Hepatocyte (in vitro differentiated cells): ENCODE data around the gene CCDC127. TPM values are rescaled to one million over a fixed set of nuclear protein-coding genes. Genes with fewer than 3 reads are reported as not detected.

Experiments used
- DNase-seq: peaks from one replicate; pipeline ENCODE4 v3.0.0-alpha.2; 2016; ENCODE audit warnings: low spot score
- H2AFZ ChIP-seq: fragments of 200-600 bp; sonication (generic); 2 replicates; pipeline ENCODE4 v1.6.0; 2016; ENCODE audit warnings: antibody characterized with exemption, mild to moderate bottlenecking
- H3K27ac ChIP-seq: fragments of 200-600 bp; sonication (generic); 2 replicates; pipeline ENCODE4 v1.5.1; 2016; ENCODE audit warnings: mild to moderate bottlenecking
- H3K27me3 ChIP-seq: fragments of 200-600 bp; sonication (generic); 2 replicates; pipeline ENCODE4 v1.6.1; 2016
- H3K36me3 ChIP-seq: fragments of 200-600 bp; sonication (generic); replicated peaks from 2 replicates; pipeline ENCODE4 v1.5.1; 2016; ENCODE audit warnings: low read depth; ENCODE audit not compliant: insufficient read depth
- H3K4me1 ChIP-seq: fragments of 200-600 bp; sonication (generic); 2 replicates; pipeline ENCODE4 v1.5.1; 2016; ENCODE audit warnings: mild to moderate bottlenecking, moderate library complexity; ENCODE audit not compliant: insufficient read depth
- H3K4me2 ChIP-seq: fragments of 200-600 bp; sonication (generic); 2 replicates; pipeline ENCODE4 v1.6.0; 2016
- H3K4me3 ChIP-seq: fragments of 200-600 bp; sonication (generic); 2 replicates; pipeline ENCODE4 v1.5.1; 2016; ENCODE audit warnings: mild to moderate bottlenecking
- H3K79me2 ChIP-seq: fragments of 200-600 bp; sonication (generic); 2 replicates; pipeline ENCODE4 v1.6.0; 2017; ENCODE audit warnings: mild to moderate bottlenecking
- H3K9me2 ChIP-seq: fragments of 200-600 bp; sonication (generic); replicated peaks from 2 replicates; pipeline ENCODE4 v1.6.0; 2017; ENCODE audit warnings: mild to moderate bottlenecking; ENCODE audit not compliant: insufficient read depth
- H3K9me3 ChIP-seq: fragments of 200-600 bp; sonication (generic); 2 replicates; pipeline ENCODE4 v1.5.1; 2016; ENCODE audit warnings: low read depth, mild to moderate bottlenecking
- H4K20me1 ChIP-seq: fragments of 200-600 bp; sonication (generic); 2 replicates; pipeline ENCODE4 v1.6.0; 2016; ENCODE audit warnings: mild to moderate bottlenecking; ENCODE audit not compliant: insufficient read depth, poor library complexity, severe bottlenecking
- CTCF ChIP-seq: fragments of 200-600 bp; sonication (generic); IDR thresholded peaks from 2 replicates; pipeline ENCODE4 v1.5.1; 2016; ENCODE audit warnings: antibody characterized with exemption, mild to moderate bottlenecking; ENCODE audit not compliant: poor library complexity
- EZH2 ChIP-seq: fragments of 200-600 bp; sonication (generic); IDR thresholded peaks from 2 replicates; pipeline ENCODE4 v1.6.1; 2016; ENCODE audit warnings: antibody characterized with exemption, mild to moderate bottlenecking, borderline replicate concordance
- EZH2phosphoT487 ChIP-seq: fragments of 200-600 bp; sonication (generic); IDR thresholded peaks from one replicate; pipeline ENCODE4 v1.6.1; 2018; ENCODE audit warnings: antibody characterized with exemption, mild to moderate bottlenecking, low read depth, moderate library complexity; ENCODE audit not compliant: unreplicated experiment, severe bottlenecking
- WGBS: methylation state at CpG from one replicate; pipeline ENCODE4 v1.1.6; 2016; ENCODE audit warnings: low lambda C conversion rate; ENCODE audit errors: missing lambda C conversion rate; 5-methylcytosine and 5-hydroxymethylcytosine counted together
- polyA plus RNA-seq: library from polyadenylated mRNA; unstranded; fragments of >200 nt; fragmentation: Nextera tagmentation; extraction: Ambion mirVana; gene quantifications from 2 replicates; pipeline ENCODE4 v1.2.1, GENCODE V29; 2016
- total RNA-seq: library from RNA; depleted of rRNA; stranded (reverse); fragments of >200 nt; gene quantifications from 2 replicates; pipeline ENCODE4 v1.2.3, GENCODE V29; 2014

The CCDC127 gene
- total and polyA plus RNA-seq, 2 experiments from 2014 or later, result 4.8 to 13.7 TPM

GRCh38 chr5:158807-159447, 59.0 kb downstream of the CCDC127 start:
- H2AFZ ChIP-seq, result no peak overlapping the region
- H3K4me1 ChIP-seq, result no peaks in the 10 kb centered on the region
- no peak overlapping the region for H3K4me3 ChIP-seq
- DNase-seq, result no peak
- TF ChIP-seq EZH2phosphoT487, result no peak
- TF ChIP-seq CTCF, result no peak
- TF ChIP-seq EZH2, result no peak
- H3K79me2 ChIP-seq, result no peaks in the 10 kb centered on the region
- H4K20me1 ChIP-seq, result no peaks in the 10 kb centered on the region
- no peaks in the 10 kb centered on the region for H3K36me3 ChIP-seq
- H3K4me2 ChIP-seq, result no peak overlapping the region
- no peaks in the 10 kb centered on the region for H3K9me3 ChIP-seq
- H3K9me2 ChIP-seq, result no peaks in the 10 kb centered on the region
- WGBS, result 90% methylated on average over 17 of the region's 17 CpGs
- H3K27me3 ChIP-seq, result no peaks in the 10 kb centered on the region
- no peak overlapping the region for H3K27ac ChIP-seq

GRCh38 chr5:157801-158200, 60.2 kb downstream of the CCDC127 start:
- no peaks in the 10 kb centered on the region for H3K36me3 ChIP-seq
- WGBS, result 89% methylated on average over 10 of the region's 11 CpGs
- H3K4me1 ChIP-seq, result no peaks in the 10 kb centered on the region
- no peak for DNase-seq
- H3K9me2 ChIP-seq, result no peaks in the 10 kb centered on the region
- H3K9me3 ChIP-seq, result no peaks in the 10 kb centered on the region
- H3K4me3 ChIP-seq, result no peak overlapping the region
- TF ChIP-seq CTCF, result no peak
- no peak for TF ChIP-seq EZH2
- no peak for TF ChIP-seq EZH2phosphoT487
- H3K4me2 ChIP-seq, result no peak overlapping the region
- H3K79me2 ChIP-seq, result no peaks in the 10 kb centered on the region
- no peak overlapping the region for H3K27ac ChIP-seq
- no peak overlapping the region for H2AFZ ChIP-seq
- no peaks in the 10 kb centered on the region for H4K20me1 ChIP-seq
- no peaks in the 10 kb centered on the region for H3K27me3 ChIP-seq

GRCh38 chr5:157126-157715, 60.7 kb downstream of the CCDC127 start:
- Histone ChIP-seq H3K9me2 (no peaks in the 10 kb centered on the region), H3K27ac (no peak overlapping the region), H4K20me1 (no peaks in the 10 kb centered on the region), H3K36me3 (no peaks in the 10 kb centered on the region), H3K9me3 (no peaks in the 10 kb centered on the region), H3K4me2 (no peak overlapping the region), H3K27me3 (no peaks in the 10 kb centered on the region), H2AFZ (no peak overlapping the region), H3K4me1 (no peaks in the 10 kb centered on the region), H3K79me2 (no peaks in the 10 kb centered on the region), H3K4me3 (no peak overlapping the region)
- TF ChIP-seq EZH2 (no peak), EZH2phosphoT487 (no peak), CTCF (no peak)
- no peak for DNase-seq
- WGBS, result 97% methylated on average over 12 of the region's 12 CpGs
